K562 (cell line): Measurements from ENCODE around the gene SERPINE1. TPM values are rescaled to one million over a fixed set of nuclear protein-coding genes. Genes with fewer than 3 reads are reported as not detected.

ENCODE experiments used
- ATF1 ChIP-seq, 2 experiments: fragments of 450-650 bp in 1 of 2; IDR thresholded peaks; 2 replicates each; pipeline ENCODE4 v1.6.1; 2016; ENCODE audit warnings: missing compliant biosample characterization in 1 of 2, missing genetic modification characterization in 1 of 2
- ATF7 ChIP-seq: fragments of 450-650 bp; IDR thresholded peaks from 2 replicates; pipeline ENCODE4 v1.7.1; 2014; ENCODE audit warnings: mild to moderate bottlenecking, moderate library complexity
- CBX1 ChIP-seq: sonication (generic); IDR thresholded peaks from 2 replicates; pipeline ENCODE4 v1.6.1; 2016; ENCODE audit warnings: antibody characterized with exemption, low read depth, mild to moderate bottlenecking
- CREBBP ChIP-seq: IDR thresholded peaks from one replicate; pipeline ENCODE4 v1.6.1; 2012; ENCODE audit warnings: low read depth, mild to moderate bottlenecking, control low read depth, inconsistent platforms, low read length
- FOXA3 ChIP-seq, 2 experiments: fragments of 450-650 bp in 1 of 2; sonication (generic) in 1 of 2; formaldehyde crosslinking; IDR thresholded peaks in 1 of 2; conservative IDR thresholded peaks in 1 of 2; 2 replicates each; pipeline versions ENCODE4 v1.4.0 to v1.8.0; 2020 to 2022; ENCODE audit warnings: mild to moderate bottlenecking in 2 of 2, missing genetic modification reagents in 1 of 2
- FOXJ2 ChIP-seq: fragments of 200-800 bp; sonication (Bioruptor generic); IDR thresholded peaks from 2 replicates; pipeline ENCODE4 v1.6.1; 2016; ENCODE audit warnings: missing genetic modification characterization, missing compliant biosample characterization
- GTF2E2 ChIP-seq: fragments of 200-800 bp; sonication (Bioruptor generic); IDR thresholded peaks from 2 replicates; pipeline ENCODE4 v1.6.1; 2016; ENCODE audit warnings: missing genetic modification characterization, missing compliant biosample characterization
- KAT7 ChIP-seq: sonication (generic); formaldehyde crosslinking; IDR thresholded peaks from 2 replicates; pipeline ENCODE4 v1.8.0; 2022; ENCODE audit warnings: missing genetic modification reagents, mild to moderate bottlenecking, borderline replicate concordance
- KDM4B ChIP-seq, 2 experiments: fragments of 450-650 bp in 1 of 2; sonication (generic) in 1 of 2; IDR thresholded peaks; 2 replicates each; pipeline ENCODE4 v1.6.1; 2016 to 2017; ENCODE audit warnings: borderline replicate concordance in 2 of 2, antibody characterized with exemption in 1 of 2, low read depth in 1 of 2, mild to moderate bottlenecking in 1 of 2
- NCOR1 ChIP-seq: fragments of 450-650 bp; IDR thresholded peaks from 2 replicates; pipeline ENCODE4 v1.6.1; 2016; ENCODE audit warnings: mild to moderate bottlenecking, moderate library complexity
- NFE2 ChIP-seq: IDR thresholded peaks from 2 replicates; pipeline ENCODE4 v1.6.1; 2014; ENCODE audit warnings: antibody characterized with exemption, low read depth
- PCBP2 ChIP-seq: fragments of 200-400 bp; formaldehyde crosslinking; IDR thresholded peaks from 2 replicates; pipeline ENCODE4 v1.6.1; 2018; ENCODE audit warnings: low read length, low read depth, mild to moderate bottlenecking, moderate library complexity; ENCODE audit not compliant: poor library complexity, severe bottlenecking
- PHF21A ChIP-seq: fragments of 450-650 bp; IDR thresholded peaks from 2 replicates; pipeline ENCODE4 v1.6.1; 2017; ENCODE audit warnings: low read depth, borderline replicate concordance
- SMARCE1 ChIP-seq: fragments of 450-650 bp; IDR thresholded peaks from 2 replicates; pipeline ENCODE4 v1.7.1; 2016; ENCODE audit warnings: mild to moderate bottlenecking
- ZBED1 ChIP-seq: IDR thresholded peaks from 2 replicates; pipeline ENCODE4 v1.6.1; 2014
- ZC3H11A ChIP-seq: IDR thresholded peaks from 2 replicates; pipeline ENCODE4 v1.6.1; 2012; ENCODE audit warnings: low read depth, low read length, improper control_type of control experiment
- ZFX ChIP-seq: sonication (generic); formaldehyde crosslinking; IDR thresholded peaks from 2 replicates; pipeline ENCODE4 v1.8.0; 2022; ENCODE audit warnings: mild to moderate bottlenecking, missing genetic modification reagents, moderate library complexity
- ZNF175 ChIP-seq: fragments of 200-800 bp; sonication (Bioruptor generic); IDR thresholded peaks from 2 replicates; pipeline ENCODE4 v1.6.1; 2016; ENCODE audit warnings: low read depth, mild to moderate bottlenecking, missing genetic modification characterization, missing compliant biosample characterization
- polyA plus RNA-seq, 8 experiments: library from polyadenylated mRNA; depleted of rRNA in 4 of 8; stranded (reverse) in 5 of 8; unstranded in 3 of 8; fragments of >200 nt; fragmentation: Nextera tagmentation in 2 of 8; fragmentation: Illumina TruSeq in 1 of 8; extraction: Ambion mirVana in 2 of 8; extraction: Trizol in 1 of 8; gene quantifications; 2 replicates each; pipeline versions ENCODE4 v1.2.1 to v1.2.3, GENCODE V29; 2011 to 2014; ENCODE audit warnings: inconsistent platforms in 1 of 8, missing spikeins in 1 of 8
- total RNA-seq, 7 experiments: library from RNA; depleted of rRNA in 6 of 7; stranded (reverse); fragments of >200 nt in 6 of 7; fragmentation: Illumina TruSeq in 2 of 7; extraction: Trizol in 2 of 7; gene quantifications; 2 replicates each; pipeline versions ENCODE4 v1.2.1 to v1.2.3, GENCODE V29; 2011 to 2021; ENCODE audit warnings: low replicate concordance in 1 of 7
- TF ChIP-seq, protein P1 (sequence below), 2 experiments: fragments of 450-650 bp; IDR thresholded peaks; 2 replicates each; pipeline ENCODE4 v1.6.1; 2016; ENCODE audit warnings: mild to moderate bottlenecking in 2 of 2, borderline replicate concordance in 1 of 2, low read depth in 1 of 2, moderate library complexity in 1 of 2
- TF ChIP-seq, protein P2 (sequence below): fragments of 450-650 bp; formaldehyde crosslinking; conservative IDR thresholded peaks from 2 replicates; pipeline ENCODE4 v1.4.0; 2022; ENCODE audit warnings: mild to moderate bottlenecking, missing genetic modification characterization

SERPINE1 gene
- total and polyA plus RNA-seq, 9 of the 15 experiments (the other 6 are each of a cell fraction or from before 2014, with no cell fraction given) = 0.22 to 4.8 (median 0.91) TPM

- TF ChIP-seq, protein P1, sequence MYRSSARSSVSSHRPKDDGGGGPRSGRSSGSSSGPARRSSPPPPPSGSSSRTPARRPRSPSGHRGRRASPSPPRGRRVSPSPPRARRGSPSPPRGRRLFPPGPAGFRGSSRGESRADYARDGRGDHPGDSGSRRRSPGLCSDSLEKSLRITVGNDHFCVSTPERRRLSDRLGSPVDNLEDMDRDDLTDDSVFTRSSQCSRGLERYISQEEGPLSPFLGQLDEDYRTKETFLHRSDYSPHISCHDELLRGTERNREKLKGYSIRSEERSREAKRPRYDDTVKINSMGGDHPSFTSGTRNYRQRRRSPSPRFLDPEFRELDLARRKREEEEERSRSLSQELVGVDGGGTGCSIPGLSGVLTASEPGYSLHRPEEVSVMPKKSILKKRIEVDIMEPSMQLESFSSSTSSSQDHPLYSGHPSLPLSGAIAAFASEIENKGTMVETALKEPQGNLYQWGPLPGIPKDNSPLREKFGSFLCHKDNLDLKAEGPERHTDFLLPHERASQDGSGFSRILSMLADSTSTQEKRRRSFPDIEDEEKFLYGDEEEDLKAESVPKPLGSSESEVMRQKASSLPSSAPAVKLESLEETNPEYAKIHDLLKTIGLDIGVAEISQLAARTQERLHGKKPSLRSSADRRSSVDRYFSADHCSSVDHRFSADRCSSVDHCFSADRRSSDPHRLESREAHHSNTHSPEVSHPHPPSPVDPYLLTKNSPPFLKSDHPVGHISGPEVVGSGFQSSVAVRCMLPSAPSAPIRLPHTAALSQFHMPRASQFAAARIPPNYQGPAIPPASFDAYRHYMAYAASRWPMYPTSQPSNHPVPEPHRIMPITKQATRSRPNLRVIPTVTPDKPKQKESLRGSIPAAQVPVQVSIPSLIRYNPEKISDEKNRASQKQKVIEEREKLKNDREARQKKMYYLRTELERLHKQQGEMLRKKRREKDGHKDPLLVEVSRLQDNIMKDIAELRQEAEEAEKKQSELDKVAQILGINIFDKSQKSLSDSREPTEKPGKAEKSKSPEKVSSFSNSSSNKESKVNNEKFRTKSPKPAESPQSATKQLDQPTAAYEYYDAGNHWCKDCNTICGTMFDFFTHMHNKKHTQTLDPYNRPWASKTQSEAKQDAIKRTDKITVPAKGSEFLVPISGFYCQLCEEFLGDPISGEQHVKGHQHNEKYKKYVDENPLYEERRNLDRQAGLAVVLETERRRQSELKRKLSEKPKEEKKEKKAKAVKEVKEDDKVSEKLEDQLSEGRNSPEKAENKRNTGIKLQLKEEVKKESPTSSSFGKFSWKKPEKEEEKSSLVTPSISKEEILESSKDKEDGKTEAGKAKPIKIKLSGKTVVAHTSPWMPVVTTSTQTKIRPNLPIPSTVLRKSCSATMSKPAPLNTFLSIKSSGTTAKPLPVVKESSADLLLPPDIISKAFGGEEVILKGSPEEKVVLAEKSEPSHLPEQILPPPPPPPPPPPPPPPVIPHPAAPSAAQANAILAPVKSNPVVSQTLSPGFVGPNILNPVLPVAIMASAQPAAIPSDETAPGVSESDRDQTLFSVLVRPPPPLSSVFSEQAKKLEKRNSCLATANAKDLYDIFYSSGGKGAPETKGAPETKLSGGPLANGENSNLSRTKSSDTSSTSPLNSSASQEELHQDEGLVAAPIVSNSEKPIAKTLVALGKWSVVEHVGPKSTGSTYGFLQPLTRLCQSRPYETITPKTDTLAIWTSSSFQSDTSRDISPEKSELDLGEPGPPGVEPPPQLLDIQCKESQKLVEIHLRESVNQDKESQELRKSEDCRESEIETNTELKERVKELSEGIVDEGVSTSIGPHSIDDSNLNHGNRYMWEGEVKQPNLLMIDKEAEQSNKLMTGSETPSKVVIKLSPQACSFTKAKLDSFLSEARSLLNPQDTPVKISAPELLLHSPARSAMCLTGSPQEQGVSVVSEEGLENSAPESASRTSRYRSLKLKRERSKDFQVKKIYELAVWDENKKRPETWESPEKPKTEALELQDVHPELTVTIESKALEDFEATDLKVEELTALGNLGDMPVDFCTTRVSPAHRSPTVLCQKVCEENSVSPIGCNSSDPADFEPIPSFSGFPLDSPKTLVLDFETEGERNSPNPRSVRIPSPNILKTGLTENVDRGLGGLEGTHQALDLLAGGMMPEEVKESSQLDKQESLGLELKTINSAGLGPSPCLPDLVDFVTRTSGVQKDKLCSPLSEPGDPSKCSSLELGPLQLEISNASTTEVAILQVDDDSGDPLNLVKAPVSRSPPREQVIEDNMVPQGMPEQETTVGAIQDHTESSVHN (IDR thresholded peaks at IDR 0.05; ENCODE audit: borderline replicate concordance in 1 of 2, low read depth in 1 of 2) = no peak
- TF ChIP-seq CBX1 = peak; percentile 75
- TF ChIP-seq SMARCE1 = 0 out of 2 replicates have a peak, but pooled peaks have one; percentile 42
- no peak for TF ChIP-seq GTF2E2 (tag)
- TF ChIP-seq, protein P2, sequence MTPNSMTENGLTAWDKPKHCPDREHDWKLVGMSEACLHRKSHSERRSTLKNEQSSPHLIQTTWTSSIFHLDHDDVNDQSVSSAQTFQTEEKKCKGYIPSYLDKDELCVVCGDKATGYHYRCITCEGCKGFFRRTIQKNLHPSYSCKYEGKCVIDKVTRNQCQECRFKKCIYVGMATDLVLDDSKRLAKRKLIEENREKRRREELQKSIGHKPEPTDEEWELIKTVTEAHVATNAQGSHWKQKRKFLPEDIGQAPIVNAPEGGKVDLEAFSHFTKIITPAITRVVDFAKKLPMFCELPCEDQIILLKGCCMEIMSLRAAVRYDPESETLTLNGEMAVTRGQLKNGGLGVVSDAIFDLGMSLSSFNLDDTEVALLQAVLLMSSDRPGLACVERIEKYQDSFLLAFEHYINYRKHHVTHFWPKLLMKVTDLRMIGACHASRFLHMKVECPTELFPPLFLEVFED (CRISPR knock-in tag) = no peak
- no peak for TF ChIP-seq FOXJ2 (tag)
- no peak for TF ChIP-seq PCBP2
- TF ChIP-seq PHF21A = peak; percentile 44; the same call in 1 of the 2 replicates
- TF ChIP-seq ZFX = no peak
- TF ChIP-seq CREBBP = no peak
- TF ChIP-seq ATF1 (CRISPR knock-in tag; IDR thresholded peaks at IDR 0.05) = no peak
- TF ChIP-seq ATF1 (tag; IDR thresholded peaks at IDR 0.05) = peak; percentile 59
- no peak for TF ChIP-seq ZC3H11A
- no peak for TF ChIP-seq KDM4B (IDR thresholded peaks at IDR 0.05; ENCODE audit: borderline replicate concordance in 2 of 2, low read depth in 1 of 2)
- TF ChIP-seq NFE2 = no peak
- TF ChIP-seq ZBED1 = no peak; the same call in 1 of the 2 replicates
- TF ChIP-seq ZNF175 (CRISPR knock-in tag) = no peak
- peak; percentile 69; the same call in 1 of the 2 replicates for TF ChIP-seq ATF7
- TF ChIP-seq FOXA3 (CRISPR knock-in tag; conservative IDR thresholded peaks at IDR 0.05 in 1 of 2, IDR thresholded peaks at IDR 0.05 in 1 of 2) = no peak
- TF ChIP-seq NCOR1 = no peak; the same call in 1 of the 2 replicates
- TF ChIP-seq KAT7 (CRISPR knock-in tag) = no peak
Observed at GRCh38 chr7:101094791-101095375, 32.0 kb upstream of the SERPINE1 start (continued).
